PFSK-1 (cell line): ENCODE measurements around the gene C17orf100.

ENCODE experiments used
- SIN3A ChIP-seq: IDR thresholded peaks from 2 replicates; pipeline ENCODE4 v1.6.1; 2012; ENCODE audit warnings: mild to moderate bottlenecking, low read length, moderate library complexity, borderline replicate concordance; ENCODE audit not compliant: insufficient read depth
- TAF1 ChIP-seq: IDR thresholded peaks from 2 replicates; pipeline ENCODE4 v1.6.1; 2012; ENCODE audit warnings: low read length, control low read depth, borderline replicate concordance; ENCODE audit not compliant: insufficient read depth

- TF ChIP-seq SIN3A (no peak), TAF1 (no peak)
Observed at GRCh38 chr17:6602141-6602540, 49.4 kb upstream of the C17orf100 start.
